ENCODE measurements around the gene WFDC2.

The WFDC2 gene

GRCh38 chr20:45489083-45489531, 19.6 kb downstream of the WFDC2 start:
- H3K4me3 ChIP-seq (ENCODE audit: low read depth in 1 of 2, low read length in 2 of 2) = no peak overlapping the region
- H3K9ac ChIP-seq (ENCODE audit: low read depth, low read length) = no peak overlapping the region
- no peak for TF ChIP-seq EZH2 (IDR thresholded peaks at IDR 0.05; ENCODE audit: borderline replicate concordance, low read depth, low read length, severe bottlenecking)
- TF ChIP-seq, protein P1, sequence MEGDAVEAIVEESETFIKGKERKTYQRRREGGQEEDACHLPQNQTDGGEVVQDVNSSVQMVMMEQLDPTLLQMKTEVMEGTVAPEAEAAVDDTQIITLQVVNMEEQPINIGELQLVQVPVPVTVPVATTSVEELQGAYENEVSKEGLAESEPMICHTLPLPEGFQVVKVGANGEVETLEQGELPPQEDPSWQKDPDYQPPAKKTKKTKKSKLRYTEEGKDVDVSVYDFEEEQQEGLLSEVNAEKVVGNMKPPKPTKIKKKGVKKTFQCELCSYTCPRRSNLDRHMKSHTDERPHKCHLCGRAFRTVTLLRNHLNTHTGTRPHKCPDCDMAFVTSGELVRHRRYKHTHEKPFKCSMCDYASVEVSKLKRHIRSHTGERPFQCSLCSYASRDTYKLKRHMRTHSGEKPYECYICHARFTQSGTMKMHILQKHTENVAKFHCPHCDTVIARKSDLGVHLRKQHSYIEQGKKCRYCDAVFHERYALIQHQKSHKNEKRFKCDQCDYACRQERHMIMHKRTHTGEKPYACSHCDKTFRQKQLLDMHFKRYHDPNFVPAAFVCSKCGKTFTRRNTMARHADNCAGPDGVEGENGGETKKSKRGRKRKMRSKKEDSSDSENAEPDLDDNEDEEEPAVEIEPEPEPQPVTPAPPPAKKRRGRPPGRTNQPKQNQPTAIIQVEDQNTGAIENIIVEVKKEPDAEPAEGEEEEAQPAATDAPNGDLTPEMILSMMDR (IDR thresholded peaks at IDR 0.05; ENCODE audit: borderline replicate concordance, extremely low read depth, low read length, poor library complexity, severe bottlenecking) = no peak
- no peak overlapping the region for H3K27ac ChIP-seq (ENCODE audit: low read length)
- no peak overlapping the region for H2AFZ ChIP-seq (ENCODE audit: low read depth, low read length)
- no peaks in the 10 kb centered on the region for H3K36me3 ChIP-seq (ENCODE audit: insufficient read depth, low read length)
- H3K4me1 ChIP-seq (ENCODE audit: insufficient read depth, low read length) = no peaks in the 10 kb centered on the region
- no peaks in the 10 kb centered on the region for H3K79me2 ChIP-seq (ENCODE audit: insufficient read depth, low read length)
- H4K20me1 ChIP-seq (ENCODE audit: insufficient read depth, low read length) = no peaks in the 10 kb centered on the region
- peaks cover 14% of the 10 kb centered on the region for H3K27me3 ChIP-seq (ENCODE audit: insufficient read depth, low read length, poor library complexity)
- ATAC-seq (ENCODE audit: insufficient read depth, low read depth) (no peak), DNase-seq (no peak)
- H3K4me2 ChIP-seq (ENCODE audit: insufficient read depth, low read length) = no peak overlapping the region
- no peaks in the 10 kb centered on the region for H3K9me3 ChIP-seq (ENCODE audit: insufficient read depth, low read length, severe bottlenecking)

DNA sequence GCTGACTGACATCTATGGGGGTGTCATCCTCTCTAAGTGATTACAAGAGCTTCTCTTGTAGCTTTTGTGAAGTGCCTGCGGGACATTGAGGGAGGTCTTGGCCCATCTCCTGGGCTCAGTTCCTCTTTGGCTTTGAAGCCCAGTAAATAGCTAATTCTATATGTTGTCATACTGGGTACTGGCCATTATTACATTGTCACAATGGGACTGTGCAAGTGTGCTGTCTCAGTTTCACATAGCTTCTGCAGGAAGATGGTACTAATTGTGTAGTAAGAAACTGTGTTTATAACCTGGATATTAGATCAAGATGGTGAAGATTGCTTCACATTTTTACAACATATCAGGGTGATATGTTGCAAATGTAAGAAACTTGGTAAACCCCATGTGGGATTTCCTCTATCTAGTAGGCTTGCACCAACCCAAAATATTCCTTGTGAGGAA, 26.0 kb downstream of the WFDC2 start:
- TF ChIP-seq EZH2 (IDR thresholded peaks at IDR 0.05; ENCODE audit: borderline replicate concordance, low read depth, low read length, severe bottlenecking) = no peak
- H3K9ac ChIP-seq (ENCODE audit: low read depth, low read length) = no peak overlapping the region
- no peak overlapping the region for H3K4me3 ChIP-seq (ENCODE audit: low read depth in 1 of 2, low read length in 2 of 2)
- no peaks in the 10 kb centered on the region for H3K36me3 ChIP-seq (ENCODE audit: insufficient read depth, low read length)
- no peaks in the 10 kb centered on the region for H4K20me1 ChIP-seq (ENCODE audit: insufficient read depth, low read length)
- H3K9me3 ChIP-seq (ENCODE audit: insufficient read depth, low read length, severe bottlenecking) = no peaks in the 10 kb centered on the region
- no peak for DNase-seq
- H3K27me3 ChIP-seq (ENCODE audit: insufficient read depth, low read length, poor library complexity) = peaks cover 8% of the 10 kb centered on the region
- no peaks in the 10 kb centered on the region for H3K4me1 ChIP-seq (ENCODE audit: insufficient read depth, low read length)
- no peak overlapping the region for H2AFZ ChIP-seq (ENCODE audit: low read depth, low read length)
- no peak for ATAC-seq (ENCODE audit: insufficient read depth, low read depth)
- no peaks in the 10 kb centered on the region for H3K79me2 ChIP-seq (ENCODE audit: insufficient read depth, low read length)
- H3K27ac ChIP-seq (ENCODE audit: low read length) = no peak overlapping the region
- H3K4me2 ChIP-seq (ENCODE audit: insufficient read depth, low read length) = no peak overlapping the region

GRCh38 chr20:45496166-45496565, 26.6 kb downstream of the WFDC2 start:
- no peaks in the 10 kb centered on the region for H3K36me3 ChIP-seq (ENCODE audit: insufficient read depth, low read length)
- no peaks in the 10 kb centered on the region for H3K79me2 ChIP-seq (ENCODE audit: insufficient read depth, low read length)
- no peak for DNase-seq
- H3K9ac ChIP-seq (ENCODE audit: low read depth, low read length) = no peak overlapping the region
- peaks cover 10% of the 10 kb centered on the region for H3K27me3 ChIP-seq (ENCODE audit: insufficient read depth, low read length, poor library complexity)
- no peaks in the 10 kb centered on the region for H4K20me1 ChIP-seq (ENCODE audit: insufficient read depth, low read length)
- H3K4me1 ChIP-seq (ENCODE audit: insufficient read depth, low read length) = no peaks in the 10 kb centered on the region
- no peak overlapping the region for H2AFZ ChIP-seq (ENCODE audit: low read depth, low read length)
- no peak for TF ChIP-seq EZH2 (IDR thresholded peaks at IDR 0.05; ENCODE audit: borderline replicate concordance, low read depth, low read length, severe bottlenecking)
- TF ChIP-seq, protein P1 (IDR thresholded peaks at IDR 0.05; ENCODE audit: borderline replicate concordance, extremely low read depth, low read length, poor library complexity, severe bottlenecking) = no peak
- no peak for ATAC-seq (ENCODE audit: insufficient read depth, low read depth)
- H3K4me3 ChIP-seq (ENCODE audit: low read depth in 1 of 2, low read length in 2 of 2) = no peak overlapping the region
- no peaks in the 10 kb centered on the region for H3K9me3 ChIP-seq (ENCODE audit: insufficient read depth, low read length, severe bottlenecking)
- H3K4me2 ChIP-seq (ENCODE audit: insufficient read depth, low read length) = no peak overlapping the region
- H3K27ac ChIP-seq (ENCODE audit: low read length) = no peak overlapping the region

GRCh38 chr20:45497971-45498494, 28.5 kb downstream of the WFDC2 start:
- H3K36me3 ChIP-seq (ENCODE audit: insufficient read depth, low read length) = no peaks in the 10 kb centered on the region
- no peak overlapping the region for H2AFZ ChIP-seq (ENCODE audit: low read depth, low read length)
- H4K20me1 ChIP-seq (ENCODE audit: insufficient read depth, low read length) = no peaks in the 10 kb centered on the region
- no peak overlapping the region for H3K4me2 ChIP-seq (ENCODE audit: insufficient read depth, low read length)
- H3K27ac ChIP-seq (ENCODE audit: low read length) = no peak overlapping the region
- no peaks in the 10 kb centered on the region for H3K9me3 ChIP-seq (ENCODE audit: insufficient read depth, low read length, severe bottlenecking)
- no peak overlapping the region for H3K9ac ChIP-seq (ENCODE audit: low read depth, low read length)
- peaks cover 14% of the 10 kb centered on the region for H3K27me3 ChIP-seq (ENCODE audit: insufficient read depth, low read length, poor library complexity)
- DNase-seq = no peak
- no peak overlapping the region for H3K4me3 ChIP-seq (ENCODE audit: low read depth in 1 of 2, low read length in 2 of 2)
- H3K79me2 ChIP-seq (ENCODE audit: insufficient read depth, low read length) = no peaks in the 10 kb centered on the region
- H3K4me1 ChIP-seq (ENCODE audit: insufficient read depth, low read length) = no peaks in the 10 kb centered on the region
- TF ChIP-seq, protein P1 (IDR thresholded peaks at IDR 0.05; ENCODE audit: borderline replicate concordance, extremely low read depth, low read length, poor library complexity, severe bottlenecking) = peak; percentile 15
- TF ChIP-seq EZH2 (IDR thresholded peaks at IDR 0.05; ENCODE audit: borderline replicate concordance, low read depth, low read length, severe bottlenecking) = no peak
- ATAC-seq (ENCODE audit: insufficient read depth, low read depth) = no peak

Data from DND-41 (cell line).